Hepatocyte (in vitro differentiated cells): ENCODE data around the gene P4HB. TPM values are rescaled to one million over a fixed set of nuclear protein-coding genes. Genes with fewer than 3 reads are reported as not detected.

Experiments used
- DNase-seq: peaks from one replicate; pipeline ENCODE4 v3.0.0-alpha.2; 2016; ENCODE audit warnings: low spot score
- H2AFZ ChIP-seq: fragments of 200-600 bp; sonication (generic); 2 replicates; pipeline ENCODE4 v1.6.0; 2016; ENCODE audit warnings: antibody characterized with exemption, mild to moderate bottlenecking
- H3K27ac ChIP-seq: fragments of 200-600 bp; sonication (generic); 2 replicates; pipeline ENCODE4 v1.5.1; 2016; ENCODE audit warnings: mild to moderate bottlenecking
- H3K27me3 ChIP-seq: fragments of 200-600 bp; sonication (generic); 2 replicates; pipeline ENCODE4 v1.6.1; 2016
- H3K36me3 ChIP-seq: fragments of 200-600 bp; sonication (generic); replicated peaks from 2 replicates; pipeline ENCODE4 v1.5.1; 2016; ENCODE audit warnings: low read depth; ENCODE audit not compliant: insufficient read depth
- H3K4me1 ChIP-seq: fragments of 200-600 bp; sonication (generic); 2 replicates; pipeline ENCODE4 v1.5.1; 2016; ENCODE audit warnings: mild to moderate bottlenecking, moderate library complexity; ENCODE audit not compliant: insufficient read depth
- H3K4me2 ChIP-seq: fragments of 200-600 bp; sonication (generic); 2 replicates; pipeline ENCODE4 v1.6.0; 2016
- H3K4me3 ChIP-seq: fragments of 200-600 bp; sonication (generic); 2 replicates; pipeline ENCODE4 v1.5.1; 2016; ENCODE audit warnings: mild to moderate bottlenecking
- H3K79me2 ChIP-seq: fragments of 200-600 bp; sonication (generic); 2 replicates; pipeline ENCODE4 v1.6.0; 2017; ENCODE audit warnings: mild to moderate bottlenecking
- H3K9me2 ChIP-seq: fragments of 200-600 bp; sonication (generic); replicated peaks from 2 replicates; pipeline ENCODE4 v1.6.0; 2017; ENCODE audit warnings: mild to moderate bottlenecking; ENCODE audit not compliant: insufficient read depth
- H3K9me3 ChIP-seq: fragments of 200-600 bp; sonication (generic); 2 replicates; pipeline ENCODE4 v1.5.1; 2016; ENCODE audit warnings: low read depth, mild to moderate bottlenecking
- H4K20me1 ChIP-seq: fragments of 200-600 bp; sonication (generic); 2 replicates; pipeline ENCODE4 v1.6.0; 2016; ENCODE audit warnings: mild to moderate bottlenecking; ENCODE audit not compliant: insufficient read depth, poor library complexity, severe bottlenecking
- CTCF ChIP-seq: fragments of 200-600 bp; sonication (generic); IDR thresholded peaks from 2 replicates; pipeline ENCODE4 v1.5.1; 2016; ENCODE audit warnings: antibody characterized with exemption, mild to moderate bottlenecking; ENCODE audit not compliant: poor library complexity
- EZH2 ChIP-seq: fragments of 200-600 bp; sonication (generic); IDR thresholded peaks from 2 replicates; pipeline ENCODE4 v1.6.1; 2016; ENCODE audit warnings: antibody characterized with exemption, mild to moderate bottlenecking, borderline replicate concordance
- EZH2phosphoT487 ChIP-seq: fragments of 200-600 bp; sonication (generic); IDR thresholded peaks from one replicate; pipeline ENCODE4 v1.6.1; 2018; ENCODE audit warnings: antibody characterized with exemption, mild to moderate bottlenecking, low read depth, moderate library complexity; ENCODE audit not compliant: unreplicated experiment, severe bottlenecking
- WGBS: methylation state at CpG from one replicate; pipeline ENCODE4 v1.1.6; 2016; ENCODE audit warnings: low lambda C conversion rate; ENCODE audit errors: missing lambda C conversion rate; 5-methylcytosine and 5-hydroxymethylcytosine counted together
- polyA plus RNA-seq: library from polyadenylated mRNA; unstranded; fragments of >200 nt; fragmentation: Nextera tagmentation; extraction: Ambion mirVana; gene quantifications from 2 replicates; pipeline ENCODE4 v1.2.1, GENCODE V29; 2016
- total RNA-seq: library from RNA; depleted of rRNA; stranded (reverse); fragments of >200 nt; gene quantifications from 2 replicates; pipeline ENCODE4 v1.2.3, GENCODE V29; 2014

Gene P4HB
- total and polyA plus RNA-seq, 2 experiments from 2014 or later, result 1,240 to 1,316 TPM

GRCh38 chr17:81884968-81885367 lies 24.6 kb upstream of the P4HB start:
- no peak overlapping the region for H2AFZ ChIP-seq
- H3K79me2 ChIP-seq, result peaks cover 29% of the 10 kb centered on the region
- DNase-seq, result no peak
- peaks cover under 1% of the 10 kb centered on the region for H3K4me1 ChIP-seq
- WGBS, result 99% methylated on average over 5 of the region's 5 CpGs
- no peaks in the 10 kb centered on the region for H4K20me1 ChIP-seq
- peaks cover under 1% of the 10 kb centered on the region for H3K36me3 ChIP-seq
- no peak overlapping the region for H3K4me3 ChIP-seq
- H3K4me2 ChIP-seq, result no peak overlapping the region
- H3K9me3 ChIP-seq, result no peaks in the 10 kb centered on the region
- no peaks in the 10 kb centered on the region for H3K27me3 ChIP-seq
- no peaks in the 10 kb centered on the region for H3K9me2 ChIP-seq
- H3K27ac ChIP-seq, result no peak overlapping the region
- TF ChIP-seq EZH2 (no peak), EZH2phosphoT487 (no peak), CTCF (no peak)

GRCh38 chr17:81884520-81884919 lies 24.2 kb upstream of the P4HB start:
- no peaks in the 10 kb centered on the region for H3K9me3 ChIP-seq
- TF ChIP-seq EZH2phosphoT487 (no peak), EZH2 (no peak), CTCF (no peak)
- H4K20me1 ChIP-seq, result no peaks in the 10 kb centered on the region
- H3K36me3 ChIP-seq, result peaks cover 5% of the 10 kb centered on the region
- no peak overlapping the region for H2AFZ ChIP-seq
- peaks cover 24% of the 10 kb centered on the region for H3K79me2 ChIP-seq
- WGBS, result 95% methylated on average over 11 of the region's 11 CpGs
- H3K27ac ChIP-seq, result no peak overlapping the region
- no peaks in the 10 kb centered on the region for H3K4me1 ChIP-seq
- DNase-seq, result no peak
- H3K4me2 ChIP-seq, result no peak overlapping the region
- no peak overlapping the region for H3K4me3 ChIP-seq
- H3K9me2 ChIP-seq, result no peaks in the 10 kb centered on the region
- H3K27me3 ChIP-seq, result no peaks in the 10 kb centered on the region

- WGBS, result 93% methylated on average over 5 of the region's 5 CpGs
- H3K79me2 ChIP-seq, result no peaks in the 10 kb centered on the region
- H3K27me3 ChIP-seq, result no peaks in the 10 kb centered on the region
- no peak for TF ChIP-seq EZH2phosphoT487
- no peak for TF ChIP-seq CTCF
- no peak for TF ChIP-seq EZH2
- peaks cover 7% of the 10 kb centered on the region for H3K36me3 ChIP-seq
- DNase-seq, result no peak
- no peaks in the 10 kb centered on the region for H4K20me1 ChIP-seq
- no peaks in the 10 kb centered on the region for H3K4me1 ChIP-seq
- no peak overlapping the region for H3K4me2 ChIP-seq
- H2AFZ ChIP-seq, result no peak overlapping the region
- no peak overlapping the region for H3K4me3 ChIP-seq
- H3K9me2 ChIP-seq, result no peaks in the 10 kb centered on the region
- no peak overlapping the region for H3K27ac ChIP-seq
- no peaks in the 10 kb centered on the region for H3K9me3 ChIP-seq
Measured at GRCh38 chr17:81879121-81879520, 18.8 kb upstream of the P4HB start.

- WGBS, result 96% methylated on average over 3 of the region's 3 CpGs
- no peaks in the 10 kb centered on the region for H3K4me1 ChIP-seq
- DNase-seq, result no peak
- no peak overlapping the region for H3K27ac ChIP-seq
- no peaks in the 10 kb centered on the region for H3K9me2 ChIP-seq
- no peaks in the 10 kb centered on the region for H3K9me3 ChIP-seq
- peaks cover 7% of the 10 kb centered on the region for H3K36me3 ChIP-seq
- H3K4me2 ChIP-seq, result no peak overlapping the region
- no peaks in the 10 kb centered on the region for H3K27me3 ChIP-seq
- H3K79me2 ChIP-seq, result peaks cover 3% of the 10 kb centered on the region
- no peak overlapping the region for H3K4me3 ChIP-seq
- no peak for TF ChIP-seq EZH2
- TF ChIP-seq CTCF, result no peak
- no peaks in the 10 kb centered on the region for H4K20me1 ChIP-seq
- H2AFZ ChIP-seq, result no peak overlapping the region
Measured at GRCh38 chr17:81878294-81878693, 18.0 kb upstream of the P4HB start.
